NCI-H2196 treated with DMSO at 0.1 percent for 48 hours (cell line): ENCODE results near the gene PIK3CG.

ENCODE experiments used
- DNase-seq: peaks from one replicate; lab custom pipeline; 2025; ENCODE audit not compliant: unreplicated experiment; lab: John Stamatoyannopoulos, UW

Gene PIK3CG

DNA sequence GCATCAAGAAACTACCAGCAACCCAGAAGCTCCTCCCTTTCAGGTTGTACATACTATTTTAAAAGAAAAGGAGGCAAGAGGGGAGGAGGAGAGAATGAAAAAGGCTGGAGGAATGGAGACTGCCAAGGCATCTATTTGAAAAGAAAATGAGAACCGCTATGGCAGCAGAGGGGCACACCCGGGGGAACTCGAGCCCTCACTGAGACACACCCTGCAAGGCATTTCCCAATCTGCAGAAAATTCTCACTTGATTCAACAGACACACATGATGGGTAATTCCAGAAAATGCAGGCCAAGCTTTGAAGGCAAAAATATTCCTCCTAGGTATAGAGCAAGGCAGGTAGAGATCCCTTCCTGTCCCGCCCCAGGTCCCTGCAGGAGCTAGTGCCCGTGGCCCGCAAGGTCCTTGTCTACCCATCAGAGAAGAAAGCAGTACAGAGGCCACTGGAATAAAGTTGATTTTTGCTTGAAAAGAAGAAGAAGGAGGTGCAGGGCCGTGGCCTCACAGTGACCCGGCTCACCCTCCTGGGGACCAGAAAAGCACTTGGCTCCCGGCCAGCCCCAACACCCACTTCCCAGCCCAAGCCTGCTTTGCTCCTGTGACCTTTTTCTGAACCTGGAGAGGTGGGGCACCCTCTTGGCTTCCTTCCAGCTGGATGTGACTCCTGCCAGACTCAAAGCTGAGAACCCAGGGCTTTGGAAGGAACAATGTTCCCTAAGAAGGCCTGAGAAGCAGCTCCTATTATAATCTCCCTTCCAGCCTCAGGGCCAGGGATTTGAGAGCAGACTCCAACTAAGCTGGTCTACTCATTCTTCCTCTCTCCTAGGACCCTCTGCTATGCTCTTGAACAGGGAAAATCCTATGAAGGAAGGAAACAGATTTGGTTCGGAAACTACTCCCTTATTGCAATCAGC, 6.2 kb upstream of the PIK3CG start:
- no peak for DNase-seq

DNA sequence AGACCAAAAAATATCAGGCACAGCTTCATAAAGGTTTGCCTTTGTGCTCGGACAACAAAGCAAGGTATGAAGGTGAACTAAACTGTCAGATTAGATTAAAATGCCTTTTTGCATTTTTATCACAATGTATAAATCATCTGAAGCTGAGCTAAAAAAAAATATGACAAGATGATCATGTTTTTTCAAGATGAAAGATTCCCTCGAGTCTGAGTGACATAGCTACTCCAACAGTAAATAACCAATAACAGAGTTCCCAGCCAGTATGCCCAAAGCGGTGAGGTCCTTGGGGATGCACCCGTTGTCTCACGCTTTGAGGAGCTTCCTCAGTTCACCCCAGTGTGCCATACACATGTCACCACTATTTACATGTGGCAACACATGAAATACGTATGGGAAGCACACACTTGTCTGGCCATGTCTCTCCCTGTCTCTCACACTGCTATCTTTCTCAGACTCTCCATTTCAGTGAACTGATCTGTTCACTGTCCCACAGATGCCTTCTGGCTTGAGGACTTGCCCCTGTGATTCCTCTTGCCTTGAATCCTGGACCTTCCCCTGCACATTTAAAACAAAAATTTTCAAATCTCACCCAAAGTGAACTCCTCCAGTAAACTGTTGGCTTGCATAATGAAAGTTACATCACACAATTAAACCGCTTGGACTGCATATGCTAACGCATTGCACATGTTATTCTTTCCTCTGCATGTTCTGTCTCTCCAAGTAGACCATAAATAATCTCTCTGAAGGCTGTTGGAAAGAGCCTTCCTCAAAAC, 2.6 kb upstream of the PIK3CG start:
- DNase-seq = no peak

DNA sequence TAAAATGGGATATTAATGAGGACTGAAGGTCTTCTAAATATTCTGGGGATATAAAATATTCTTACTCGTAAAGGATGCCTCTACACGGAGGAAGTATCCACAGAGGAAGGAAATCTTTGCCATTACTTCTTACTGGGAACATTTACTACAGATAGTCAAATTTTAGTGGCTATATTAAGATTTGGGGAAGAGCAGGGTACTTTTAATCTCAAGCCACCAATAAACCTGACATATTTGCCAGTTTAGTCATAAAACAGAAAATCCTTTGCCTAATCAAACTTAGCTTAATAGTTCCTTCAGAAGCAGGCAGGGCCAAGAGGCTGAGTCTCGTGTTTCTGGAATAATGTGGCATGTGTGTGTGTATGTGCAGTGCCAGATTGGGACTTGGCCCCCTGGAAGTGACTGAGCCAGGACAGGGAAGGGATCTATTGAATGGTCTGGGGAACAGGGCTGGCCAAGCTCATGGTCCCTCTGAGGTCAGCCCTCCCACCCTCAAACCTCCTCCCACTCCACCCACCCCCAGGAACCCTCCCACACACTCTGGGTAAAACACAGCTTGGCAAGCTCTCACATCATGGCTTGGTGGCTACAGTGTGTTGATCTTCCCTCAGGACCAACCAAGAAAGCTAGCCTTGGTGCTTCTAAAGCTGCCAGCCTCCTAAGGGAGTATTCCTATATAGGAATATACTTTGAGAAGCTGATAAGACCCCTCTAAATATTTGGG, 1.6 kb upstream of the PIK3CG start:
- DNase-seq = no peak

DNA sequence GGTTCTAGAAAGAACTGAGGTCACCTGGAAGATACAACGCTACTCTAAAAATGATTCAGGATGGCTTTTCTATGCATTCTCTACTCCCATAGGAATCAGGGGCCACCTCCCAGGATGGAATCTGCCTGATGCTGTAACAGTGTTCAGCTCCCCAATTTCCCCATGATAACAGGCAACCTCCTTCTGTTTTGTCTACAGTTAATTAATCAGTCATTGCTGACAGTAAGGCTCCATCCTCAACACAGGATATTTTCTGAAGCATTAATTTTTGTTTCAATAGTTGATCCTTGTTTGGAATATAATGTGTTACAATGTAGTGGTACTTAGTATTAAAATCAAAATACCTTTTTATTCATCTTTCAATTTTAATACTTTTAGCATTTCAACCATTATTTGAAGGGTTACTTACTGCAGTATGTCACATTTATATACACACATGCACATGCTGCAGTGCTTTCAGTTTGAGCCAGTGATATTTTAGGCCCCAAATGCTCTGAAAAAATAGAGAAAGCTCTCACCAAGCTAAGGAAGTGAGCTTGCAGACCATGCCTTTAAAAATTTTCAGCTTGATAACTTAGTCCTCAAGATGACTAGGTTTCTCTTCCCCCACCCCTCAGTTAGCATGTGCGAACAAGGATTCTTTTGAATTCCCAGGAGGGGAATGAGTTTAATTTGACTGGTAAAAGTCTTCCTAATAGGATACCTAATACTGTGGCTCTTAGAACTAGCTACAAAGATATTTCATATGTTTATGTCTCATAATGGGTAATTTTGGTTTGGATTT, 592 bp upstream of the PIK3CG start:
- DNase-seq = no peak

DNA sequence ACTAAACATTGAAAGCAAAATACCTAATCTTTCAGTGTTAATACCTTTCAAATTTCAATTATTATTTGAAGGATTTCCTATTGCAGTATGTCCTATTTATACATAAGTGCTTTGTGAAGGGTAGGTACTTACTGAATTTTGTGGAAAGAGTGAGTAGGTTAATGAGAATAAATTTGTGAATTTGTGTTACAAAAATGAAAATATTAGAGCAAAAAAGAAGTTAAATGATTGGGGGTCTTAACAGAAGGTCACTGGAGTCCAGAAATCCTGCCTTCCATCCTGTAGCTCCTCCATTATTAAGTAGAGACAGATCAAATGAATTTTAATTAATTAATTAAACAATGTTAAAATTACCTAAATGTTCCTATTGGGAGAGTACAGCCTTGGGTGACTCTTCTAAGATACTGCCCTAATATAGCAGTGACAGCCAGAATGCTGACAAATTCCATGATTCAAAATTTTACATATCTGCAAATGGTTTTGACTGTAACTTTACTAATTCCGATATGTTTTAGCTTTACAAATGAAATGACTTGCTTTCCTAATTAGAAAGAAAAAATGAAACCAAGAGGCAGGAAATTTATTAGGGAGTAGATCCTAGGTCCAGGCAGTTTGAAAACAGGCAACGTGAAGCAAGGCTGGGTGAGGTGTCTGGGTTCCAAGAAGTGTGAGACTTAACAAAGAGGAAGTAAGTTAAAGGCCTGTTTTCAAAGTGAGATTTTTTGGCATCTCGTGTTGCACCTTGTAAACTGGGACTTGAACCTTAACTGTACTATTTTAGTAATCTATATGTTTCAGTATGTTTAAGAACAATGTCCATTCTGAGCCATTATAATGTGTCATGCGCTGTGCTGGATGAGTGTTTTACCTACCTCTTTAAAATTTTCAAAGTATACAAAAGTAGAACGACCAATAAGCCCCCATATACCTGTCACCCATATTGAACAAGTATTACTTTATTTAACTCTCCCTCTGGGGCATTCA, 1.5 kb downstream of the PIK3CG start:
- DNase-seq = no peak

DNA sequence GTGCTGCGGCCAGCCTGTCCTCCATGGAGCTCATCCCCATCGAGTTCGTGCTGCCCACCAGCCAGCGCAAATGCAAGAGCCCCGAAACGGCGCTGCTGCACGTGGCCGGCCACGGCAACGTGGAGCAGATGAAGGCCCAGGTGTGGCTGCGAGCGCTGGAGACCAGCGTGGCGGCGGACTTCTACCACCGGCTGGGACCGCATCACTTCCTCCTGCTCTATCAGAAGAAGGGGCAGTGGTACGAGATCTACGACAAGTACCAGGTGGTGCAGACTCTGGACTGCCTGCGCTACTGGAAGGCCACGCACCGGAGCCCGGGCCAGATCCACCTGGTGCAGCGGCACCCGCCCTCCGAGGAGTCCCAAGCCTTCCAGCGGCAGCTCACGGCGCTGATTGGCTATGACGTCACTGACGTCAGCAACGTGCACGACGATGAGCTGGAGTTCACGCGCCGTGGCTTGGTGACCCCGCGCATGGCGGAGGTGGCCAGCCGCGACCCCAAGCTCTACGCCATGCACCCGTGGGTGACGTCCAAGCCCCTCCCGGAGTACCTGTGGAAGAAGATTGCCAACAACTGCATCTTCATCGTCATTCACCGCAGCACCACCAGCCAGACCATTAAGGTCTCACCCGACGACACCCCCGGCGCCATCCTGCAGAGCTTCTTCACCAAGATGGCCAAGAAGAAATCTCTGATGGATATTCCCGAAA, 2.7 kb downstream of the PIK3CG start:
- no peak for DNase-seq

DNA sequence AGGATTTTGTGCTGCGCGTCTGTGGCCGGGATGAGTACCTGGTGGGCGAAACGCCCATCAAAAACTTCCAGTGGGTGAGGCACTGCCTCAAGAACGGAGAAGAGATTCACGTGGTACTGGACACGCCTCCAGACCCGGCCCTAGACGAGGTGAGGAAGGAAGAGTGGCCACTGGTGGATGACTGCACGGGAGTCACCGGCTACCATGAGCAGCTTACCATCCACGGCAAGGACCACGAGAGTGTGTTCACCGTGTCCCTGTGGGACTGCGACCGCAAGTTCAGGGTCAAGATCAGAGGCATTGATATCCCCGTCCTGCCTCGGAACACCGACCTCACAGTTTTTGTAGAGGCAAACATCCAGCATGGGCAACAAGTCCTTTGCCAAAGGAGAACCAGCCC, 3.3 kb downstream of the PIK3CG start:
- no peak for DNase-seq

DNA sequence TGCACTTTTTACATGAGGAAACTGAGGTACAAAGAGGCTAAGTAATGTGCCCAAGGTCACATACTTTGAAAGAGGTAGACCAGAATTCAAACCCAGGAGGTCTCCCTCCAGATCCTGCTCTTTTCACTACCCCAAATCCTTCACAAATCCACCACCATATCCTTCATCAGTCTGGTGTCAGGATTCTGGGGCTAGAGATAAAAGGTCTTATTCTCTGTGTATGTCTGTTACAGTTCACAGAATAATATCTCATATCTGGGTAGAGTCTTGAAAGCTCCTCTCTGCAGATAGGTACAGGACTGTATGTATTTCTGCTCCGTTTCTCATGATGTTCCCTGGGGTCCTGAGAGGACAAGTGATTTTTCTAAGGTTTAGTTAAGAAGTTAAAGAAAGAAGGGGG, 4.9 kb downstream of the PIK3CG start:
- DNase-seq = no peak

DNA sequence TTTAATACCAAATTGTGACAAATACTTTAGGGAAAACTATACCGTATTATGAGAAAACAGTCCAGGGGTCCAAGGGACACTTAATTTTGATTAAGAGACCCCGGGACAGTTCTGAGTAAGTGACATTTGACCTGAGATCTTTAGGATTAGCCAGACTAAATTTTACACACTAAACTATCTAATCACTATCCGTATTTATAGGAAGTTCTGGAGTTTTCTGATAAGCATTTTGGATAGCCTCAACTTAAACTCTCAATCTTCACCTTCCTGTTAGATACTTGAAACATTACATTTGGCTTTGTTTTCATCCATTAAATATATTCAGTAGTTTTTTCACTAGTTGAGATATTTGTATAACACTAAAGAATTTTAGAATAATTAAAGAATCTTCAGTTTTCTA, 5.4 kb downstream of the PIK3CG start:
- no peak for DNase-seq

DNA sequence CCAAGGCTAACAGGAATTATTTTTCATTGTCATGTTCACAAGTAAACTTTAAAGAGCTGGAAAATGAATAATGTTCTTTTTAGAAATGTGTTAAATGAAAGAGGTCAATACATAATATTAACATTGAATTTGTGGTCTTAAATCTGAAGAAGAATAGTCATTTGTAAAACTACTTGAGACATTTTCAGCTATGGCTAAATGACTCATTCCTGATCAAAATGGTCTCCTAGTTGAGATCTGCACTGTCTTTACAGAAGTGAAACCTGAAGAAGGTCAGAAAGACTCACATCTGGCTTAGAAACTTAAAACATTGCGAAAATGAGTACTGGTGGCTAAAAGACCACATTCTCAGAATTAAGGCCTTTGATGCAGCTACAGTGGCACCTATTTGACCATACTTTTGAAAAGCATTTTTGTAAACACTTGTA, 5.9 kb downstream of the PIK3CG start:
- no peak for DNase-seq

DNA sequence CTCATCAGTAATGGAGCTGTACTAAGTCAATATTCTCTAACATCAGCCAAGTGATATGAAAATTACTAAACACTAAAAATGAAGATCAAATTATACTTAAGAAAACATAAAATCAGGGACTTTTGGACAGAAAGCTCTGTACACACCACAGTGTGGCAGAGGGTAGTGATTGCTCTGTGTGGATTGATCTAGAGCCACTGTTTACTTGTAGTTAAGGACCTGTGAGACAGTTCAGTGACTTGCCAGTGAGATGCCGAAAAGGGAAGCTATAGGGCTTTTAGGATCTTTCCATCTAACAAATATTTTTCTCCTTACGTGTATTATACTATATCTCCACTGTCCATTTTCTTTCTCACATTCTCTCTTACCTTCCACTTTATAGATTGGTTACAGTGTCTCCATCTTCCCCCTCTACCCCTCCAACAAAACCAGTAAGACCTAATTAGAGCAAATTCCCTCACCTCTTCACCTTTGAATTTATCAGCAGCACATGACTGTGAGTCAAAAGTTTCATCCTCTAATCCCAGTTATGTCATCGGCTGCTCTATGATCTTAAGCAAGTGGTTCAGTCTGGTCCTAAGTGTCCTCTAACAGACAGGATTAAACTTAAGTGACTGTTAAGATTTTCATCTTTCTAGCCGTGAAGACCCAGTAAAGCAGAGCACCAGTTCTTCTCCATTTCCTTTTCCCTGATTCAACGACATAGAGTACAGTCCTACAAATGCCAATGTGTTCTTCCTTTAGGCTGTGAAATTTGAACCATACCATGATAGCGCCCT, 6.9 kb downstream of the PIK3CG start:
- DNase-seq = no peak

DNA sequence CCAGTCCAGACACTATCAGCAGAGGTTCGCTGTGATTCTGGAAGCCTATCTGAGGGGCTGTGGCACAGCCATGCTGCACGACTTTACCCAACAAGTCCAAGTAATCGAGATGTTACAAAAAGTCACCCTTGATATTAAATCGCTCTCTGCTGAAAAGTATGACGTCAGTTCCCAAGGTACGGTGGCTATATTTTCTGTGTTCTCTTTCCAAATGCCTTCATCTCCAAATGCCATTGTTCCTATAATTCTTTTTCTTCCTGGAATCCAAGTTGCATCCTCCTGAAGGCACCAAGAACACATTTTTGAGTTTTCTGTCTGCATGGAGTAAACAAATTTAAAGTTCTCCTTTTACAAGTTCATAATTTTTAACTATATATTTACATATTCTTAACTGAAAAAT, 7.7 kb downstream of the PIK3CG start:
- DNase-seq = no peak

DNA sequence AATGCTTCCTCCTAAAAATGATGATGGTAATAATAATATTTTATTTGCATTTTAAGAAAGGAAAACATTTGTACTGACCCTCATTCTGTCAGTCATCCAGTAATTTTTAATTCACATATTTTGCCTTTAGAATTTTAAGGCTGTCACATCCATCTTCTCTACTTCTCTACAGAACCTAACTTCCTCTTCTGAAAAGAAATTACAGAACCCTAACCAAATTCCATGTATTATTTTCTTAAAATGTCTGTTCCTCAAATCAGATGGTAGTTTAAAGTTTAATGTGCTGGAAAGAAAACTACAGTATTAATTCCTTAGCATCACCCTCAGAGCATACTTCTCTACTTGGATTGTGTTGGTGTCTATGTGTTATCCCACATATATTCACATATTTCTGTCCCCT, 9.0 kb downstream of the PIK3CG start:
- DNase-seq = no peak

DNA sequence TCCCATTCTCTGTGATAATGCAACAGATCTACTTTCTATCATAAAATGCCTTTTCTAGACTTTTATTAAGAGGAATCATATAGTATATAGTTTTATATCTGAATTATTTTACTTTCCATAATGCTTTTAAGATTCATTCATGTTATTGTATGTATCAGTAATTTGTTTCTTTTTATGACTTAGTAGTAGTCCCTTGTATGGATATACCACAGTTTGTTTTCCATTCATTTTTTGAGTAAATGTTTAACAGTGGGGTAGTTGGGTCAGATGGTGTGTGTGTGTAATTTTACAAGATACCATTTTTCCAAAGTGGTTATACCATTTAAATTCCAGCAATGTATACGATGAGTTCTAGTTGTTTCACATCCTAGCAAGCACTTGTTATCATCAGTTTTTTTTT, 10.4 kb downstream of the PIK3CG start:
- no peak for DNase-seq

DNA sequence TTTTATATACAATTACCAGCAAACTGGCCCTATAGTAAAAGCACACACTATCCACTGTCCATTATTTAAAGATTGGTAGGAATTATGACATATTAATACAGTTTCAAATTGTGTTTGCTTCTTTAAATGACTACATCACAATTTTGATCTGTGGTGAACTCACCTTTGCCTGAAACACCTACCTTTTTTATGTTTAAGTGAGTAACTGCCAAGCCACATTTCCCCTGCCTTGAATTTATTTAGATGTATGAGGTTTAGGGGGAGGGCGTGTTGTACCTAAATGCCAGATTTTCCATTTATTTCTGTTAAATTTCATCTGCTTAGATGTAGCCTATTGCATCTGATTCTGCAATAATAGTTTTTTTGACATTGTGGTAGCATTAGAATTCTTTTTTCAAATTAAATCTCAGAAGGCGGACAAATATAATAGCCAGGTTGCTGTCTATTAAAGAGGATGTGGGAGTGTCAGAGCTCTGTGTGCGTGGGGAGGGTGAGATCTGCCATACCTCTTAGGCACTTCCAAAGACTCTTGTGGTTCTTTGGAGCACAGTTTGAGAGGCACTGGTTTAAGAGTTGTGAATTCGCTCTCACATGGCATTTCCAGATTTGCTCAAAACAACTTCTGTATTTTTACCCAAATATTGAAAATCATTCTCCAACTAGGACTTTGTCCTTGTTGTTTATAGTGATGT, 13.8 kb downstream of the PIK3CG start:
- DNase-seq = no peak

DNA sequence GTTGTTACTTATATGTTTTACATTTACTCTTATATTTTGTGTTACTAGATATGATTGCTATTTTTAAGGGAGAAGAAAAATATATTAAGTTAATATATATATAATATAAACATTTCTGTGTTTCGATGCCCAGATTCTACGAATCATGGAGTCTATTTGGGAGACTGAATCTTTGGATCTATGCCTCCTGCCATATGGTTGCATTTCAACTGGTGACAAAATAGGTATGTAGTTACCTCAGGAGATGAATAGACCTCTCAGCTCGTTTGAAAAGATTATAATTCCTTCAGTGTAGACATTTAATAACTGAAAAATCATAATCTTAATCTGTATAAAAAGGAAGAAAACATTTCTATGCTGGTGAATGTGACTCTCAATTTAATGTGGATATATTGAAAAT, 16.9 kb downstream of the PIK3CG start:
- no peak for DNase-seq

DNA sequence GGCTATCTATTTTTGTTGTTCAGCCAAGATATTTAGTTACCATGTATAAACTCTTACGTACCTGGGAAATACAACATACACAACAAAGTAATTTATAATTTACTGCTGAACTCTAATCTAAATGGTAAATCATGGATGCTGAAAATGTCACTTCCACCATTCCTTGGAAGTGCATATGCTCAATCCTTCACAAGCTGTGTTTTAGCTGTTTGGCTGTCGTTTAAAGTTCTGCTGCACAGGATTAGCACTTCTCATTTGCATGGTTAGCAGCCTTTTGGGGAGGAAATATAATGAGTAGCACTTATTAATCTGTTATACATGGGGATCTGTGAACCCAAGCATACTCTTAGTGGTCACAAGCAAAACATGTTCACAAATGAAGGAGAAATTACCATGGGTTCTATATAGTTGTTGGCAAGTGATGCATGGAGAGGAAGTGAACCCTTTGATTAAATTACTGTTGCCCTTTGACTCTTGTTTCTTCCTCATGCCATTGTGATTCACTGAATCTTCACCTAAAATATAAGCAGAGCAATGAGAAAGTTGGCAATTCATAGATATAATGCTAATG, 18.5 kb downstream of the PIK3CG start:
- no peak for DNase-seq
